ENCODE results near the gene AKT1S1.
A peak's percentile ranks its signal among the peaks of the same experiment; 100 is the strongest.

AKT1S1 gene

GRCh38 chr19:49907745-49908446 is 30.7 kb upstream of the AKT1S1 start:
- DNase-seq = no peak

GRCh38 chr19:49906879-49907564 is 29.9 kb upstream of the AKT1S1 start:
- DNase-seq = no peak

DNA sequence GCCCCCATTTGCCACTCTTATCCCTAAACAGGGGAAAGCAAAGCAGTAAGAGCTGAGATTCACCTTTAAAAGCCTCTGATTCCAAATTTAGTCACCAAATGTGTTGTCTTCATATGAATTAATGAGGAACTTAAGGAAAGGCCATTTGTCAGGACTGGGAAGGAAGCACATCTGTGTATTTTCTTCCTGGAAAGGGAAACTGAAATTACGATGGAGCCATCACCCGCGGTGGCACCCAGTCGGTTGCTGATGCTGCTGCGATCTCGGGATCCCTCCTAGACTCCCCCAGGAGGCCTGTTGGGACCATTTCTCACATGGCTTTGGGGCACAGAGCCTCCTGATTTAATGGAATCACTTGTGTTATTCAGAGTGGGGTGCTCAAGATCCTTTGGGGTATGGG is 27.0 kb upstream of the AKT1S1 start:
- DNase-seq = no peak

DNA sequence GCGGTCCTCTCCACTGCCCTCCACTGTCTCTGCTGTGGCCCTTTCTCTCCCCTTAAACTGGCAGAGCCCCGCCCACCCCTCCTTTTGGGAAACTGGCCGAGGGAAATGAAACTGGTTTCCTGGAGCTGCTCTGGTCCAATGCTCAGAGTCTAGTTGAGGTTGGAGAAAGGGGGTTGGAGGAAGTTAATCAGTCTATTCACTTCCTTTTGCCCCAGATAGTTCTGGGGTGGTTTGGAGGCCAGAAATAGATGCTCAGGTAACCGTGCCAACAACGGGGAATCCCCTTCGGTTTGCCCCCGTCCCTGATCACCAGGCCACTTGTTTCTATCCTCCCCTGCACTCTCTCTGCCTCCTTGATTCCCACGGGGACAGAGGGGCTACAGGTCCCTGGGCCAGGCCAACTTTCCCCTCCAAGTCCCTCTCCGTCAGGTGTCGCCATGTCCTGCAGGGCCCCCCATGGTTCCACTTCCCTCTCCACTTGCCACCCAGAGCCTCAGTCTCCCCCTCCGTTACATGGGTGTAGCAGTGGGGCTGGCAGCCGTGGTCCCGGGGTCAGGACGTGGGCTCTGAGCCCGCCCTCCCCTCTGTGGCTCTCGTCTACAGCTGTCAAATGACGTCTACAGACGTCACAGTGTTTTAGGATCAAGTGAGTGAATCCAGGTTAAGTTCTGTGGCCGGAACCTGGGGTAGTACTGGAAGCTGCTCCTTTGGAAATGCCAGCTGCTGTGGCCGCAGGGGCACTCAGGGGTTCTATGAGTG is 19.9 kb upstream of the AKT1S1 start, which contains the start of gene IL4I1:
TSS of gene IL4I1 (minus strand) at position 25 of the 759 bp plus-strand sequence. CDS start 727 bp downstream, outside the sequence.
- peak in 4 of 5 experiments; percentile 35 to 87 (median 68) for DNase-seq

- no peak for DNase-seq
Measured at GRCh38 chr19:49895566-49896297, 18.6 kb upstream of the AKT1S1 start.

DNA sequence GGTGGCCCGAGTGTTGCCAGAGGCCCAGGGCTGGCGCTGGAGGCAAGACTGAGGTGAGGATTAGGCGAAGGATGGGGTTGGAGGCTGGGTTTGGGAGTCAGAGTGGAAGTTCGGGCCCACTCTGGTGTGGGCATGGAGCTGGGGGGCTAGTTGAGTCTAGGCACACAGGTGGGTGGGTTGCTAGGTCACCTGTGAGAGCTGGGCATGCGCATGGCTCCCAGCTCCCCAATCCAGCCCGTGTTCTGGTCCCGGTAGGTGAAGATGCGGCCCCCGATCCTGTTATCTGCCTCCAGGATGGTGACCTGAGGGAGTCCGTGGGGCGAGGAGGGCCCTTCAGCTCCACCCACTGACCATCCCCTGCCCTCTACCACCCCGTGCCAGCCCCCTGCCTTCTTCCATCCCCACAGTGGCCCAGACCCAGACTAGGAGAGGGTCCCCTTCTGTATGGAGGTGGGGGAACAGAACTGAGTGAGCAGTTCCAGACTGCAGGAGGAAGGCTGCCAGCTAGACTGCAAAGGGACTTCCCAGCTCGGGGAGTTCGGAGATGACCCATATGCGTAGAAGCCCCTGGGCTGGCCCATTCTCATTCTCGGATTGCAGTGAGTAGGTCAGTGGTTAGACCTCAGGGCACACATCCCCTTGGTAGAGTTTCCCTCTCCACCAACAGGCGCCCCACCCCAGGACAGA is 17.9 kb upstream of the AKT1S1 start:
- peak in 1 of 5 experiments; percentile 59 for DNase-seq

DNA sequence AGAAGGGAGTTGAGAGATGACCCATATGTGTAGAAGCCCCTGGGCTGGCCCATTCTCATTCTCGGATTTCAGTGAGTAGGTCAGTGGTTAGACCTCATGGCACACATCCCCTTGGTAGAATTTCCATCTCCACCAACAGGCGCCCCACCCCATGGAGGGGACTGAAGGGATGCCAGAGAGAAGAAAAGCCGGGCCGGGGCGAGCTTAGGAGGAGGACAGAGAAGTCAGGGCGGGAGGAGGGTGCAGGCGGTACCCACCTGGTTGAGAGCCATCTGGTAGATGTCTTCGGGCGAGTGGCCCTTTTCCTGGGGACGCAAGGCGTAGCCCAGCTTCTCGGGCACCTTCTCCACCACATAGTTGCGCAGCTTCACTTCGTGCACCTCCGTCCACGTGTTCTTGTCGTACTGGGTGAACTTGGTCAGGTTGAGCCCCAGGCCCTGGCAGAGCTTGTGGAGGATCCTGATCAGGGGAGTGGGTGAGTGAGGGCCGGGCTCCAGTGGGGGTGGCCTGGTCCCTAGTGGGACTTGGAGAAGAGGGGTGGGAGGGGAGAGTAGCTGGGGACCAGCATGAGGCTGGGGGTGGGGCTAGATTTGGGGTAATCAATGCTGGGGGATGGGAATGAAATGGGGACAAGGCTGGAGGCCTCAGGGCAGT is 17.0 kb upstream of the AKT1S1 start:
- no peak for DNase-seq

GRCh38 chr19:49892716-49893115 is 15.6 kb upstream of the AKT1S1 start:
- DNase-seq = no peak

GRCh38 chr19:49891393-49891792 is 14.2 kb upstream of the AKT1S1 start:
- no peak for DNase-seq

GRCh38 chr19:49890349-49891311 is 13.5 kb upstream of the AKT1S1 start:
- DNase-seq = peak; percentile 47 to 69 (median 60)

DNA sequence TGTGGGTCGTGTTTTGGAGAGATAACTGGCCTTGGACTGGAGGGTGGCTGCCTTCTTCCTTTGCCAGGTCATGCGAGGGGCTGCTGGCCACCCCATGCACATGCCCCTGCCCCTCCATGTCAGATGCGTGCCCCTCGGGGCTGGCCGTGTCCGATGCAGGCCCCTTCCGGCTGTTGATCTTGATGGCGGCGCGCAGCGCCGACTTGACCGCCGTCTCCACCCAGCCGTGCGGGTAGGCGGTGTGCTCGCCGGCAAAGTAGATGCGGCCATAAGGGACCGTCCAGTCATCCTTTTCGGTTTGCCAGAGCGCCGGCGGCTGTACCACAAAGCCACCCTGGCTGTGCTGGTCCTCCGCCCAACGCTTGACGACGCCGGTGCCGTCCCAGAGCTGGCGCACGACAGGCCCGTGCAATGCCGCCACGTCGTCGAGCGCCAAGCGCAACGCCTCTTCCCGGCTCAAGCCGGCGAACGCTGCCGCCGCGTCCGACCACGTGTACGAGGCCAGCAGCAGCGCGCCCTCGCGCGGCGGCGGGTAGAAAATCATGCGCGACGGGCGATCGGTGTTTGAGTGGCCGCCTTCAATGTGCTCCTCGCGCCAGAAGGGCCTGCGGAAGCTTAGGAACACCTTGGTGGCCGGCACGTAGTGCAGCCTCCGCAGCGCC is 12.7 kb upstream of the AKT1S1 start:
- peak; percentile 52 to 88 (median 61) for DNase-seq

DNA sequence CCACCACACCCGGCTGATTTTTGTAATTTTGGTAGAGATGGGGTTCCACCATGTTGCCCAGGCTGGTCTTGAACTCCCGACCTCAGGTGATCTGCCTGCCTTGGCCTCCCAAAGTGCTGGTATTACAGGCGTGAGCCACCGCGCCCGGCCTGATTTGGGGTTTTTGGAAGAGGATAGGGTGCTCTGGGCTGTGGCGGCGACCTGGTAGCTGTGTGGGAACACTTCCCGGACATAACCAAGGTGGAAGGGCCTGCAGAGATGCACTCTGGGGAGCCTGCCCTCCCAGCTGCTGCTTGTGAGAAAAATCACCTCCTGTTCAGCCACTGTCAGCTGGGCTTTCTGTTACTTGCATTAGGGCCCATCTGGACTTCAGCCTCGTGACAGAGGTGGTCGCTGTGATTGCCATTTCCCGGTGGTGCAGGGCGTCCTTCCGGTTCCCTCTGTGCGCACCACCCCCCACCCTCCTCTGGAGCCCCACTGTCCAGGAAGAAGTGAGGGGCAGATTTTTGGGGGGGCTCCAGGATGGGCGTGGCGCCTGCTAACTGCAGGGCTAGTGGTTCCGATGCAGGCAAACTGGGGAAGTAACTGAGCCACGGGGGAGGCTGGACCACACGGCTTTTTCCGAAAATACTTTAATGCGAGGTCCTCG is 12.0 kb upstream of the AKT1S1 start:
- no peak for DNase-seq

DNA sequence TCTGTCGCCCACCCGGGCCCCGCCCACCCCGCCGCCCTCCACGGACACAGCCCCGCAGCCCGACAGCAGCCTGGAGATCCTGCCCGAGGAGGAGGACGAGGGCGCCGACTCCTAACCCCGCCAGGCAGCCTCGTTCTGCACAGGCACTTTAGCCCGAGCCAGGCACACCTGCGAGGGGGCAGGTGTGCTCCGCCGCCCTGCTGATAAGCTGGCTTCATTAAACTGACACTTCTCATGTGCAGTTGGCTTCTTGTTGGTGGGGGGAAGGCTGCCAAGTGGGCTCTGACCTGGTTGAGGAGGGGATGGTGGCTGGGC is 11.3 kb upstream of the AKT1S1 start:
- no peak for DNase-seq

DNA sequence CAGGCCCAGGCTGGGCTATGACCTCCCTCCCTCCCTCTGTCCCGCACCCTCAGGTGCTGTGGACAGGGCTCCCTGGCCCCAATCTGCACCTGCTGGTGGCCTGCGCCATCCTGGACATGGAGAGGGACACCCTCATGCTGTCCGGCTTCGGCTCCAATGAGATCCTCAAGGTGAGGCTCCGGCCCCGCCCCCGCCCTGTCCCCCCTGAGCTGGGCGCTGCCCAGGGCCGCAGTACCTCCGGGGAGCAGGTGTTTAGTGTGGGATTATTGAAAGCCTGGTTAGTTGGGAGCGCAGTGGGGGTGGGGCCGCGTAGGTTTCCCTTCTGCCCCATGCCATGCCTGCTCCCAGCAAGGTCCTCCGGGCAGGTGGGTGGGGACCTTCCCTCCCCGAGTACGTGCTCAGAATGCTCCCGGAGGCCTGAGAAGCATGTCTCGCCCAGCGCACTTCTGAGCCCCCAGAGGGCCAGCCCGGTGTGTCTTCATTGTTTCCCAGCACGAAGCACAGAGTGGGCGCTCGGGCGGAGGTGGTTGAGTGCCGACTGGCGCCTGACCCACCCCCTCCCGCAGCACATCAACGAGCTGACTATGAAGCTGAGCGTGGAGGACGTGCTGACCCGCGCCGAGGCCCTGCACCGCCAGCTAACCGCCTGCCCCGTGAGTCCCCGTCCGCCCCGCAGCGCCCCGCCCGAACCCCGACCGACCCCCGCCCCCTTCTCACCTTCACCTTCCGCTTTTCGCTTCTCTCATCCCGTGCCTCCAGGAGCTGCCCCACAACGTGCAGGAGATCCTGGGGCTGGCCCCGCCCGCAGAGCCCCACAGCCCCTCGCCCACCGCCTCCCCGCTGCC is 10.7 kb upstream of the AKT1S1 start:
- no peak for DNase-seq

DNA sequence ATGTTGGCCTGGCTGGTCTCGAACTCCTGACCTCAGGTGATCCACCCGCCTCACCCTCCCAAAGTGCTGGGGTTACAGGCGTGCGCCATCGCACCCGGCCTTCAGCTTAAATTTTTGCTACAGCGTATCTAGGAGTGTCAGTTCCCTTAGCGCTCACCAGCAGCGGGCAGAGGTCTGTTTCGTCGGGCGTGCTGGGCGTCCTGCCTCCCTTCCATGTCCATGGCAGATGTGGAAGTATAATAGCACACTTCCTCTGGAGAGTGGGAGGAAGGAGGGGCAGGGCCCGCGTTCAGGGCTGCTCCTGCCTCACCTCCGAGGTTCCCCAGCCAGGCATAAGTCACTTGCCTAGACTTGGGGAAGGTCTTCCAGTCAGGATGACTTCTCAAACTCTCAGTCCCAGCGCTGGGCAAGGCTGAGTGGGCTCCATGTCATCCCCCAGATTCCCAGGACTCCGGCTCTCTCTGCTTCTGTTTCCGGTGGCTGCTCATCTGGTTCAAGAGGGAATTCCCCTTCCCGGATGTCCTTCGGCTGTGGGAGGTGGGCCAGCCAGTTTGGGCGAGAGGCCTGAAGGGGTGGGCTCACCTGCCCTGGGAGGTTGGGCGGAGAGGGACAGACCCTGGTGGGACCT is 10.0 kb upstream of the AKT1S1 start:
- DNase-seq = no peak

DNA sequence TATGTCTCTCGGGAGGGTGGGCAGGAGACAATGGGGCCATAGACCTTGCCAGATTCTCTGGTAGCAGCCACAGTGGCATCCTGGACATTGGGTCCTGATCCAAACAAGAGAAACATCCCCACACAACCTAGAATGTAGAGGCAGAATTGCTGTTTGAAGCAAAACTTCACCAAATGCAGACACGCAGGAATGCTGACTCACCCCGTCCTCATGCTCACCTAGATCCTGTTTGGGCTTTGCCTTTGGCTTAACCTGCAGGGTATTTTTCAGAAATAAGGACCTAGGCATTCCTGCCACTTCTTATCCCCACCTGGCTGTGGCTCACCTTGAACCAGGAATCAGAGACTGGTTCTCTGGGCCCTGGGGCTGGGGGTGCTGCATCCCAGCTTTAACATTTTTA is 7.6 kb upstream of the AKT1S1 start:
- DNase-seq = no peak

DNA sequence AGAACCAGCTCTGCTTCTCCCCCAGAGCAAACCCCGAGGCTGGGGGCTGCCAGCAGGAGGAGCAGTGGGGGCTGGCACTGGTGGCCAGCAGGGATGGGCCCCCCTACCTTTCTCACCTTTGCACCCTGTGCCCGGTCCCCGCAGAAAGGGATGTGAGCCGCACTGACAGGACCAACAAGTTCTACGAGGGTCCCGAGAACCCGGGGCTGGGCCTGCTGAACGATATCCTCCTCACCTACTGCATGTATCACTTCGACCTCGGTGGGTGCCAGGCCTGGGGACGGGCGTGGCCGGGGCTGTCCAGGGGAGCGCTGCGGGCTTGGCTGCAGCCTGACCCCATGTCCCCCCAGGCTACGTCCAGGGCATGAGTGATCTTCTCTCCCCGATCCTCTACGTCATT is 7.0 kb upstream of the AKT1S1 start:
- DNase-seq = no peak

- DNase-seq = no peak
Measured at GRCh38 chr19:49883094-49883493, 5.9 kb upstream of the AKT1S1 start.

Data from T-helper 2 cell (primary cell).